Mononuclear cell (primary cell): ENCODE data around the gene FBXL7. TPM values are rescaled to one million over a fixed set of nuclear protein-coding genes. Genes with fewer than 3 reads are reported as not detected.

Experiments used
- H3K27me3 ChIP-seq: 2 replicates; pipeline ENCODE4 v1.6.0; 2011; ENCODE audit warnings: low read length, control low read depth; ENCODE audit not compliant: insufficient read depth
- H3K4me1 ChIP-seq: 2 replicates; pipeline ENCODE4 v1.5.1; 2011; ENCODE audit warnings: mild to moderate bottlenecking, low read length, control low read depth; ENCODE audit not compliant: insufficient read depth
- H3K4me3 ChIP-seq: 2 replicates; pipeline ENCODE4 v1.5.1; 2011; ENCODE audit warnings: mild to moderate bottlenecking, low read length, moderate library complexity
- H3K9me3 ChIP-seq: 2 replicates; pipeline ENCODE4 v1.5.1; 2011; ENCODE audit warnings: low read depth, mild to moderate bottlenecking, control low read depth, low read length
- total RNA-seq: library from RNA; depleted of rRNA; stranded (reverse); fragments of >200 nt; gene quantifications from one replicate; pipeline ENCODE4 v1.2.3, GENCODE V29; 2012

The FBXL7 gene
- total RNA-seq, 1 donor: not detected

DNA sequence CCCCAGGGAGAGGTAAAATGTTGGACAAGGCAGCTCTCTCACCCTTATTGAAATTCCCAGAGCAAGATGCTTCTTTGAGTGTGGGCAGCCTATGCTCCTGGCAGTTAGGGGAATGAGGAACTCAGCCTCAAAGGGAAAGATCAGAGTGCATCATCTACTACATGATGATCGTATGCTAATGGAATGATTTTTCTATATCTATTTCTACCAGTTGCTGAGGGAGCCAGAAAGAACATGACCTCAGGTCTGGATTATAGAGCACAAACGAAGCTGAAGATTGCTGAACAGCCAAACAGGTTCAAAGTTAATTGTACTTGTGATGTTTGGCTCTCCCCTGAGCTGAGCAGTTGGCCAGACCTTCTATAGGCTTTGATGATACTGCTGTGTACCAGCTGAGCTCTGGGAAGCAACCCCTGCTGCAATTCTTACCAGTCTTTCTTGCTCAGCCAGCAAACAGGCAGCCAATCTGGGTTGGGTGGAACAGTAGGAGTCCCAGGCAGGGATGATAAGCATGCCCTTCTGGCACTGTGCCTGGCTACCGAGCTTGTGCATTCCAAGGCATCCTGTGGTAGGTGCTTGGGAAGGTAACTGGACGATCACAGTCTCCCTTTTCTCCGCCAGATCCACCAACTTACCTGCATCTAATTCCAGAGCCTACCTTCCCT is 10.3 kb upstream of the FBXL7 start:
- H3K9me3 ChIP-seq: no peaks in the 10 kb centered on the region

DNA sequence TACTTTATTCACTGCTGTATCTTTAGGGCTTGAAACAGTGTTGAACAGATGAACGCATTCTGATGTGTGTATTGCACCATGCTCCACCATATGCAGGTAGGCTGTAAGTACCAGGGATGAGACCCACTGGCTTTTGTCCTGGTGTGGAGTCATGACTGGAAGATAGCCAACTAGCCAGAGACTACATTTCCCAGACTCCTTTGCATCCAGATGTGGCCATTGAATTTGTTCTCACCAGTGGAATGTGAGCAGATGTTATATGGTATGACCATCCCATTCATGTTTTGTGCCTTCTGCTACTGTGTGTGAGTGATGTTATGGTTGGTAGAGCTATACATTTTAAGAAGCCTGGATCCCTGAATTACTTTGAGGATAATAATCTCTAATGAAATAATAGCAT is 7.4 kb upstream of the FBXL7 start:
- H3K4me1 ChIP-seq: no peaks in the 10 kb centered on the region
- no peaks in the 10 kb centered on the region for H3K27me3 ChIP-seq
- H3K4me3 ChIP-seq: no peak overlapping the region
- H3K9me3 ChIP-seq: no peaks in the 10 kb centered on the region

More for the DNA sequence above, 10.3 kb upstream of the FBXL7 start:
- H3K4me3 ChIP-seq: no peak overlapping the region
- no peaks in the 10 kb centered on the region for H3K4me1 ChIP-seq
- H3K27me3 ChIP-seq: no peaks in the 10 kb centered on the region

DNA sequence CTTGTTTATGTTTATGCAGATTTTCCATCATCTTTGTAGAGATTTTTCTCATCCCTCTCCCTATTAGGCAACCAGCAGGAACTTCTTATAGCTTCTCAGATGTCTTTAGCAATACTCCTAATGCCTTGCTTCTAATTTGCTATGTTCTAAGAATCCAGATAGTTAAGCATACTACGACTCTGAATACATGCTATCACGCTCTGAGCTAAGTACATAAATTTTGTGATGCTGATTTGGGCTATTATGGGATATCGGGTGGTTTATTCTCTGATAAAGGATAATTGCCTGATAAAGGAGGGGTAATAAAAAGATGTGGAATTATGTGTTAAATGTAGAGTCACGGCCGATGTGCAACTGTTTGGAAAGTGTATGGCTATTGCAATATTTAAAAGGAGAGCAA is 6.5 kb upstream of the FBXL7 start:
- H3K4me3 ChIP-seq: no peak overlapping the region
- H3K27me3 ChIP-seq: peaks cover 4% of the 10 kb centered on the region
- no peaks in the 10 kb centered on the region for H3K9me3 ChIP-seq
- H3K4me1 ChIP-seq: no peaks in the 10 kb centered on the region

DNA sequence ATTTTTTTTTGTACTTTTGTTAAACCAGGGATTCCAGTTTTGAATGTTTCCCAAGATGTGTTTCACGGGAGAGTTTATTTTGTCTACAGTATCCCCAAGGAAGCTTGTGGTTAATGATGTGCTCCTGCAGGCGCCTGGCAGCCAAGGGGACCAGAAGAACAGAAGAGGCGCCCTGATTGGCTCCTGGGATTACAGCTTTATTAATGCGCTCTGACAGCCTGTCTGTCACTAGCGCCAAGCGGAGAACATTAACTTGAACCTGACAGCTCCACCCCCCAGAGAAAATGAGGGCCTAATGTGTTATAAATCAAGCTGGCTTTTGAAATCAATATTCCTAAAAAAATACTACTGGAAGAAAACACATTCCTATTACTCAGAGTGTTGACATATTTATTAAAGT is 5.0 kb upstream of the FBXL7 start:
- peaks cover 18% of the 10 kb centered on the region for H3K27me3 ChIP-seq
- no peaks in the 10 kb centered on the region for H3K9me3 ChIP-seq
- no peaks in the 10 kb centered on the region for H3K4me1 ChIP-seq
- no peak overlapping the region for H3K4me3 ChIP-seq

DNA sequence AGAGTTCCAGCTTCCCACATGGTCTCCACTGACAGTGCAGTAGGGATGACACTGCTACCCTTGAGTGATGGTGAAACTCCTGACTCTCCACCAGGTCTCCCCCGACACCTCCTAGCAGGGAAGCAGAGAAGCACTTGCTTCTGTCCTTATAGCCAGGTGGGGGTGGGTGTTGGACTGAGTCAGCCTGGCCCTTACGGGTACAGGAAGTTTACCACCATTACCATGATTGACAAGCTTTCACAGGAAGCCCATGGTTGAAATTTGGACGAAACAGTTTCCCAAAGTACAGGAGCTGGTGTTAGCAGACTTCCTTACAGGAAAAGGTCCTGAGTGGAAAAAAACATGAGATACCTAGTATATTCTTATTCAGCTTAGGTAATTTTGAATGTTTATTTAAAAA is 3.1 kb upstream of the FBXL7 start:
- H3K4me1 ChIP-seq: no peaks in the 10 kb centered on the region
- peak overlapping the region; percentile 2 for H3K4me3 ChIP-seq
- H3K27me3 ChIP-seq: peaks cover 31% of the 10 kb centered on the region
- no peaks in the 10 kb centered on the region for H3K9me3 ChIP-seq

DNA sequence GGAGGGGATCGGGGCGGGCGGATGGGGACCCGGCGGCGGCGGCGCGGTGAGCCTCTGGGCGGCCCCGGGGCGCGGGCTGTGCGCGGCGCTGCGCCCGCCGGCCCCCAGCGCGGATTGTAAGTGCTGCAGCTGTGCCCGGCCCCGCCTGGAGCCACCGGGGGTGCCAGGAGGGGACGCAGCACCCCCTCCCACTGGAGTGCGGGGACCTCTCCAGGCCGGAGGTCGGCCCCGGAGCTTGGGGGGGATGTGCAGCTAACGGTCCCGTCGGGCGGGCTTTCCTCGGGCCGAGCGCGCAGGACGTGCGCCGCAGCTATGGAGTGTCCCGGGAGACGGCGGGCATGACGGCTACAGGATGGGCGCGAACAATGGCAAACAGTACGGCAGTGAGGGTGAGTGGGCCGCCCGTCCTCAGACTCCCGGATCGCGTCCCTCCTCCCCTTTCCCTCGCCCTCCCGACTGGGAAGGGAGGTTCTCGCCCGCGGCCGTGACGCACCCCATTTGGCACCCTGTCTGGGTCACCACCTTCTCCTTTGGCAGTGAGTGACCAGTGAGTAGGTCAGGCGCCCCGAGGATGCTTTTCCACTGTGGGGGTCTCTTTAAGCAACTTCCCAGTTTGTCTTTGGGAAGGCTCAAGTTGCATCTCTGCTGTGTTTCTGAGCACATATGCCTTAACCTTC is 483 bp downstream of the FBXL7 start:
- H3K4me3 ChIP-seq: no peak overlapping the region
- H3K9me3 ChIP-seq: no peaks in the 10 kb centered on the region
- no peaks in the 10 kb centered on the region for H3K4me1 ChIP-seq
- H3K27me3 ChIP-seq: peaks cover 31% of the 10 kb centered on the region

DNA sequence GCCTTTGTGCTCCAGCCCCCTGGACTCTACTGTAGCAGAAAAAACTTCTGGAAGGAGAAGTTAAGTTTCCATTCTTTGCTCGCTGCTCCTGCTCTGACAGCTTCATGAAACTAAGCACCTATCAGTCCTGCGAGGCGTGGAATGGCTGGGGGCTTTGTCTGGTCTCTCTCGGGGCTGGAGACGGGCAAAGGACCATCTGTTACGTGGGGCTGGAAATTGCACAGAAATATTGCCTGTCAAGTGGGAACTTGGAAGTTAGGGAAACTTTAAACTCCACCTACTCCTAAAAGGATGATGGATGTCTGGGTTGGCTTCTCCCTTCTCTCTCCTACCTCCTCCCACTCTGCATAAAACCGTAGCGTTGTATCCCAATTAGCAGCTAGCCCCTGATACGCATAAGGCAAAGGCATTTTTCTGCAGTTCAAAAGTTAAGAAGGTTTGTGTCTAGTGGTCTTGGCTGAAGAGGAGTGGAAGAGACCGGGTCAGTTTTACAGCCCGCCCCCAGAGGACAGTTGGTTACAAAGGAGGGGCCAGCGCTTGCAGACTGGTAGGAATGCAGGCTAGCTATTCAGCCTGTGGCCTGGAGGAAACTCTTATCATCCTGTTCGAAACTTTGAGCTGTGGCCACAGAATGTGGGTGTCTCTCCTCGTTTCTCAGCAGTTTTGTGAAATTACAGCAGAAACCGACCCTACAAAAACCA is 1.3 kb downstream of the FBXL7 start:
- Histone ChIP-seq H3K27me3 (peaks cover 31% of the 10 kb centered on the region), H3K4me1 (no peaks in the 10 kb centered on the region), H3K4me3 (no peak overlapping the region), H3K9me3 (no peaks in the 10 kb centered on the region)

DNA sequence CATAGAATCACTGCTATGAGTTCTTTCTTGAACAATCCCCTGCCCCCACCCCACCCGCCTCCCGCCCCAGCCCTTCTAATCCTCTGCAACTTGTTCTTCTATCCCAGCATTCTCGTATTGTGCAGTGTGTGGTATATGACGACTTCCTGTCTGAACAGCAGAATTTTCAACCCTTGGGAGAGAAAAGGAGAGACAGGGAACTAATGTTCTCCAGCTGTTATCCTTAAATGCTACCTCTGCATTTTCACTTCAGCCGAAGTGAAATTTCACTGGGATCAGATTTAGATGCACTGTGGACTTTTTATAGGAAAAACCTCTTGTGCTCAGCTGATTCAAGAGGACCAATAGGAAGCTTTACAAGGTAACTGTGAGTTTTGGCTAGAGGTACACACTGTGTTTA is 2.2 kb downstream of the FBXL7 start:
- no peaks in the 10 kb centered on the region for H3K4me1 ChIP-seq
- H3K4me3 ChIP-seq: no peak overlapping the region
- H3K27me3 ChIP-seq: peaks cover 31% of the 10 kb centered on the region
- no peaks in the 10 kb centered on the region for H3K9me3 ChIP-seq

DNA sequence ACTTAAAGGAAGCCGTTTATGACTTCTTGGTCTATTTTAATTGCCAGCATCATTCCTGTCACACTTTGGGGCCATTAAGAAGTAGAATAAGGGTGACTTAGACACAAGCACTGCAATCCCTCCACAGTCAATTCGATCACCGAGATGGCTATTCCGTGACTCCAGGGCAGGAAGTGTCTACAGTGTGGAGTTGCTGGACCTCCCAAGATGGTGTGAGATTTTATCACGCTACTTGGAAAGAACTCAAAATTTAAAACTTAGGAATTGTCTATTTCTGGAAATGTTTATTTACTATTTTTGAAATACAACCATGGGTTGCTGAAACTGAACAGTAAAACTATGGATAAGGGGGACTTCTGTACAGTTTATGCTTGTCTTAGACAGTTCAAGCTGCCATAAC is 6.2 kb downstream of the FBXL7 start:
- Histone ChIP-seq H3K4me1 (no peaks in the 10 kb centered on the region), H3K27me3 (peaks cover 5% of the 10 kb centered on the region), H3K4me3 (no peak overlapping the region), H3K9me3 (no peaks in the 10 kb centered on the region)

DNA sequence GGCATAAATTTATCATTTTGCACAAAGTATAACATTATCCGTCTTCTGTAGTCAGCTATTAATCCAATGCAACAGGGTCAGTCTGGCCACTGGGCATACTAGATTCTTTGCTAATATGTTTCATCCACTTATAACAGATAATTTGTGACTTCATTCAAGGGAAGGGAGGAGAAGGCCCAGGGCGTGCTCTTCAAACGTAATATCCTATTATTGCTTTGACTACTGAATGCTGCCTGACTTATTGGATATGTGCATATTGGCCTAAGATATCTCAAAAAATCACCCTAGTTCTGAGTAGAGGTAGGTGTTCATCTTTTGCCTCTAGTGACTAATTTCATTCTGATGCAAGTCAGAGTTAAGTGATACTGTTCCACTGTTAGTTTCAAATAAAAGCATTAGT is 6.9 kb downstream of the FBXL7 start:
- H3K27me3 ChIP-seq: no peaks in the 10 kb centered on the region

DNA sequence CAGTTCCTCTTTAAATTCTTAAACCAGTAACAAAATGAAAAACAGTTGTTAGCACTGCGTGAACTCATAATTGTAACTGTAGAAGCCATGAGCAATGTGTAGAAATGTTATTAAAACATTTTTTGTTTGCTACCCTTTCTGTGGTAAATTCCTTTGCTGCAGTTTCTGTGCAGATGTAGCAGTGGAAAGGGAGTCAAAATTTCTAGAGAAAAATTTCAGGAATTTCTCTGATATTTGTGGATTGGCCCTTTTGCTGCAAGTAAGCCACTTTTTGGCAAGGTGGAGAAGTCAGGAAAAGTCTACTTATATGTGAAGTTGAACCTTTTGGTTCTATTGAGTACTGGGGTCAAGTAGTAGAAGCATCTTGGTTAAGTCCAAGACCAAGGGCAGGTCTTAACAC is 10.1 kb downstream of the FBXL7 start:
- Histone ChIP-seq H3K4me1 (no peaks in the 10 kb centered on the region), H3K4me3 (no peak overlapping the region), H3K27me3 (no peaks in the 10 kb centered on the region), H3K9me3 (no peaks in the 10 kb centered on the region)

More for the DNA sequence above, 6.9 kb downstream of the FBXL7 start:
- H3K9me3 ChIP-seq: no peaks in the 10 kb centered on the region
- no peaks in the 10 kb centered on the region for H3K4me1 ChIP-seq
- no peak overlapping the region for H3K4me3 ChIP-seq

DNA sequence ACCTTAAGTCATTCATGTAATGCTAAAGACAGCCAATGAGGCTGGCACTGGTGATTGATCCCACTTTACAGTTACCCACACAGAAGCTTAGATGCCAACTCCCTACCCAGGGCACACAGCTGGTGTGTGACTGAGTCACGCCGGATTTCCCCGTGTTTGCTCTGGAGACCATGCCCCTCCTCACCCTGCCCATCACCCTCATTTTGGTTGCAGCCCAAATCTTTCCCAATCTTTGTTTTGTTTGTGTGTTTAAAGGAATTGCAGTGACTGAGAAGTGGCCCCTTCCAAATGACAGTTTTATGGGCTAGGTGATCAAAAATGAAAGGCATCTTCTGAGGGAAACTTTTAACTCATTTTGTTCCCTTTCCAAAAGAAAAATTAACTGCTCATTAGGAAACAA is 10.9 kb downstream of the FBXL7 start:
- no peaks in the 10 kb centered on the region for H3K4me1 ChIP-seq
- H3K4me3 ChIP-seq: no peak overlapping the region
- H3K27me3 ChIP-seq: no peaks in the 10 kb centered on the region
- H3K9me3 ChIP-seq: no peaks in the 10 kb centered on the region

DNA sequence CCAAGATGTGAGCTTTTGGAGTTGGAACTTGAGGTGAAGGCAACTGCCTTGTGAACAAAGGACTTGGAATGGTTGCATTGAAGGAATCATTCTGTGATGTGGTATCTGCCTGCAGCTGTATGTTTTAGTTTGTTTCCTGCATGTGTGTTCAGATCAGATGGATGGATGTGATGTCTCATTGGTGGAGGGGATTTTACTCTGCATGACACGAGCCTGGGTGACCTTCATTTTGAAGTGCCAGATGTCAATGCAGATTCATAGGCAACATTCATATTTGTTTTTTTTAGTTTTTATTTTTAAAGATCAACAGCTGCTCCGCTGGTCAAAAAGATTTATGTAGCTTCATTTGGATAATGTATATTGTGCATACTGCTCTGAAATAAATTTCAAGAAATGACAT is 13.5 kb downstream of the FBXL7 start:
- H3K27me3 ChIP-seq: no peaks in the 10 kb centered on the region
- no peak overlapping the region for H3K4me3 ChIP-seq
- H3K4me1 ChIP-seq: no peaks in the 10 kb centered on the region
- H3K9me3 ChIP-seq: no peaks in the 10 kb centered on the region

DNA sequence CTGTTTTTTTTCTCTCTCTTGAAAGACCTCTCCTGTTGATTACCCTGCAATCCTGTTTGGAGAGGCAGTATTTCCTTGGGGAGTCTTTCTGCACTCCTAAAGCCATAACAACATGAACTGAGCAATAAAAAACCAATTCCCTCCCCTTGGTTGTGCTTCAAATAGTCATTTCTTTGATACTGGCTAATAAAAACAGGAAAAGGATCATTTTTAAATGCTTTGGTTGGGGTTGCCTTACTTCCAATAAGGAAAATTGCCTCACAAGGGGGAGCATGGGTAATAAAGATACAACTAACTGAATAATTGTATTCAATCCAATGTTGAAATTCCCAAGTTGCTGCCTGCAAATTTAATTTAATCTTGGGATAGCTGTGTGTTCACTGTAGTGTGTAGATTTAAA is 13.9 kb downstream of the FBXL7 start:
- no peaks in the 10 kb centered on the region for H3K4me1 ChIP-seq
- no peak overlapping the region for H3K4me3 ChIP-seq
- H3K27me3 ChIP-seq: no peaks in the 10 kb centered on the region
- H3K9me3 ChIP-seq: no peaks in the 10 kb centered on the region

DNA sequence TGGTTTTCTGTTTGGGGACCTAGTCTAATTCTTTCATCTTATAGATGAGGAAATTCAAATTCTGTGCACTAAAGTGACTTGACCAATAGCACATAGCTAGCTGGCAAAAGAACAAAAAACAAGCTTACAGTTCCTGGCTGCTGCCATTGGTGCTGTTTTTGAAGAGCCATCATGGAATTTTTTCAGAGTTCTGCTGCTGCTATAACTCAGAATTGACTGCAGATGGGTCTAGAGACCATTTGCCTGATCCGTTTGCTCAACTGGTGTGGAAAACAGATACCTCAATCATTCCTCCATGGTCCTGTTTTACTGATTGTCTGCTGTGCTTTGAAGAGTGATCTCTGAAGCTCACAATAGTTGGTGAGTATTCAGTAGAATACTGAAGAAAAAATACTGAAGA is 15.2 kb downstream of the FBXL7 start:
- no peak overlapping the region for H3K4me3 ChIP-seq
- no peaks in the 10 kb centered on the region for H3K4me1 ChIP-seq
- H3K27me3 ChIP-seq: no peaks in the 10 kb centered on the region
- no peaks in the 10 kb centered on the region for H3K9me3 ChIP-seq
